HG03378 (cell line): ENCODE data around the gene BAX.

Experiments used
- ATAC-seq: cut with Tn5 transposase; IDR thresholded peaks from one replicate; pipeline ENCODE4 v1.9.1; 2021; ENCODE audit warnings: mild to moderate bottlenecking, moderate library complexity; ENCODE audit not compliant: unreplicated experiment

The BAX gene

GRCh38 chr19:48961673-48962028 lies 7.0 kb downstream of the BAX start:
- ATAC-seq = no peak

GRCh38 chr19:48962029-48962848 lies 7.6 kb downstream of the BAX start:
- no peak for ATAC-seq

DNA sequence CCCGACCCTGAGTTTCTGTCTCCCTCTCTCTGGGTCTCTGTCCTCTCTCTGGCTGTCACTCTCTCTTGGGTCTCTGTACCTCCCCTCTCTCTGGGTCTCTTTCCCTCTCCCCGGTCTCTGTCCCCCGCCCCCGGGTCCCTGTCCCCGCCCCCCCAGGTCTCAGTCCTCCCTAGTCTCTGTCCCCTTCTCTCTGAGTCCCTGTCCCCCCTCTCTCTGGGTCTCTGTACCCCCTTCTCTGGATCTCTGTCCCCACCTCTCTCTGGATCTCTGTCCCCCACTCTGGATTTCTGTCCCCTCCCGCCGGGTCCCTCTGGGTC lies 8.1 kb downstream of the BAX start:
- no peak for ATAC-seq

GRCh38 chr19:48963371-48964204 lies 8.9 kb downstream of the BAX start:
- no peak for ATAC-seq

DNA sequence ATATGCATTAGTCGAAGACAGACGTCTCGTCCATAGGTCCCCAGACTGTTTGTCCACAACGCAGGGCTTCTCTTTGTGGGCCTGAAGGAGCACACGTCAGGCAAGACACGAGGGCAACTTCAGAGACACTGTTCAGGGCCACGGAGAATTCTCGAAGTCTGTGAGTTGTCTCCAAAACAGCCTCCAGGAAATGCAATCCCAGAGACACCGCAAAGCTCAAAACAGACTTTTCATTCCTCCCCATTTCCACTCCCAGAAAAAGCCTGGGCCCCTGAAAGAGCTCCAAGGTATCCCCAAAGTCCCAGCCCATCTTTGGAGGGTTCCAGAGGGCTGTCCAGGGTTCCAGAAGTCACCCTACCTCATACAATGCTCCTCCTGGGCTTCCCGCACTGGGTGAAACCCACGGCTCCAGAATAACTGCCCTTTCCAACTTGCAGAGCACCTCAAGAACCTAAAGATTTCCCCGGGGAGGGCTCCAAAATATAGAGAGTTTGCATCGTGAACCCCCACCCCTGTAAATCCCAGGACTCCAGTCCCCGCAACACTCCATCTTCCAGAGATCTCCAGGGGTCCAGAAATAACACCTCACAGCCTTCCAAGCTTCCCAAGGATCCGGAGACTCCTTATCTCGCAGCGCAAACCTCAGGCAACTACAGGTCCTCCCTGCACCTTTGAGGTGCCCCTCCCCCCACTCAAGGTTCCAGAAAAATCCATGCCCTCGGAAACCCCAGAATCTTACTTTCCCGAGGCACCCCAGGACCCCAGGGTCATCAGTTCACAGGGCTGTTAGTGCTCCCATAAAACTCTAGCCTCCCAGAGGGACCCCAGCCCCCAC lies 9.7 kb downstream of the BAX start:
- ATAC-seq = no peak

GRCh38 chr19:48965040-48965805 lies 10.5 kb downstream of the BAX start, which contains the start of gene FTL:
FTL (plus strand) TSS chr19:48965309; CDS start chr19:48965508, 199 bp downstream.
- peak; percentile 43 for ATAC-seq

GRCh38 chr19:48965806-48966540 lies 11.3 kb downstream of the BAX start:
- ATAC-seq = peak; percentile 24

DNA sequence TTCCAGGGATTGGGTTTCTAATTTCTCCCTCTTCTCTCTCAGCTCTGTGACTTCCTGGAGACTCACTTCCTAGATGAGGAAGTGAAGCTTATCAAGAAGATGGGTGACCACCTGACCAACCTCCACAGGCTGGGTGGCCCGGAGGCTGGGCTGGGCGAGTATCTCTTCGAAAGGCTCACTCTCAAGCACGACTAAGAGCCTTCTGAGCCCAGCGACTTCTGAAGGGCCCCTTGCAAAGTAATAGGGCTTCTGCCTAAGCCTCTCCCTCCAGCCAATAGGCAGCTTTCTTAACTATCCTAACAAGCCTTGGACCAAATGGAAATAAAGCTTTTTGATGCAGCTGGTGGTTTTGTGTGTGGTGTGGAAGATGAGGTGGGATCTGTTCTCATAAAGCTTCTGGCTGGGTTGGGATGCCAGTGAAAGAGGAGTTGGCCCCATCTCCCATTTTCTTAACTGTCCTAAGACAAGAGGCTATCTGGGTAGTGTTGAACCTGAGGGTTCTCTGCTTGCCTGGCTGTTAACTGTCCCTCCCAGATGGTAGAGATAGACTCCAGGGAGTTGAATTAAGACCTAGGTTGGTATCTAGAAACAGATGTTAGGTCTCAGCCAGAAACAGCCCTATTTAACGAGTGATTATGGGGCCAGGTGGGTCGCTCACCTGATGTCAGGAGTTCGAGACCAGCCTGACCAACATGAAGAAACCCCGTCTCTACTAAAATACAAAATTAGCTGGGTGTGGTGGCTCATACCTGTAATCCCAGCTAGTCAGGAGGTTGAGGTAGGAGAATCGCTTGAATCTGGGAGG lies 12.1 kb downstream of the BAX start:
- no peak for ATAC-seq

DNA sequence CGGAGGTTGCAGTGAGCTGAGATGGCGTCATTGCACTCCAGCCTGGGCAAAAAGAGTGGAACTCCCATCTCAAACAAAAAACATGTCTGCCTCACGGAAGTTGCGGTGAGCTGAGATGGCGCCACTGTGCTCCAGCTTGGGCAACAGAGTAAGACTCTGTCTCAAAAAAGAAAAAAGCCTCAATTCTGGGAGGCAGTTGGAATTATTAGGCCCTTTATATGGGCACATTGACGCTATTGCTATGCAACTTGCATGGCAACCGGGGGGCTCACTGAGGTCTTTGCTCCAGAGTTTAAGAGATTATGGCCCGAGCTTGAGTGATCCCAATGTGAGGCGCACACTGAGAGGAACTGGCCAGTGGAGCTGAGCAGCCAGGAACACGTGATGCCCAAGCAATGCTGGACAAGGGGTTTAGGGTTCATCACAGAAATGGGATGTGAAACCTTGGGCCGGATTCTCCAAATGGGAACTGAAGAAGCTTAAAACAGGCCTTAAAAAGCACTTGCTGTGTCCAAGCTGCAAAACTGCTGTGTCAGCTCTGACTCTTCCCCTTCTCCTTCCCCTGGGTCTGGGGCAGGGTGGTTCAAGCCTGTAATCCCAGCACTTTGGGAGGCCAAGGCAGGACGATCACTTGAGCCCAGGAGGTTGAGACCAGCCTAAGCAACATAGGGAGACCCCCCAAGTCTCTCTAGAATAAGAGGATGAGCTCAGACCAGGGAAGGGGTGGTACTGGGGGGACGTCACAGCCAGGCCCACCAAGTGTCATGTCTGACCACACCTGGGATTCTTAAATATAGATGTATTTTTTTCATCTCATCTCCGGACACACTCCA lies 12.9 kb downstream of the BAX start:
- no peak for ATAC-seq

- no peak for ATAC-seq
Measured at GRCh38 chr19:48968179-48968661, 13.5 kb downstream of the BAX start.

DNA sequence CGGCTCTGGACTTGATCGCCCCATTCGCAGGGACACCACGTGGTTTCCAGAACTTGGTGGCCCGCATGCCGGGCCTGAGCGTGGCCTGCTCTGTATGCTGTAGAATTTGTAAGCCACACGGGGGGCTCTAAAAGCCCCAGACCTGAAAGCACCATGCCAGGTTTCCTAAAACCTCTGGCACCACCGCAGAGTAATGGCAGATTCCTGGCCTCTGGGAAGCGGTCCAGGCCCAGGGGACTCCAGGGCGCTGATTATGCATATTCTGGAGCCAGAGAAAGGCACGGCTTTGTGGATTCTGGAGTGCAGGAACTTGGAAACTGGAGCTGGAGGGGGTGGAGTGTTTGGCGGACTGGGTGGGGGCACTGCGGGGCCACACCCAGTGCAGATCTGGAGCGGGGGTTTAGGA lies 14.1 kb downstream of the BAX start:
- ATAC-seq = no peak

DNA sequence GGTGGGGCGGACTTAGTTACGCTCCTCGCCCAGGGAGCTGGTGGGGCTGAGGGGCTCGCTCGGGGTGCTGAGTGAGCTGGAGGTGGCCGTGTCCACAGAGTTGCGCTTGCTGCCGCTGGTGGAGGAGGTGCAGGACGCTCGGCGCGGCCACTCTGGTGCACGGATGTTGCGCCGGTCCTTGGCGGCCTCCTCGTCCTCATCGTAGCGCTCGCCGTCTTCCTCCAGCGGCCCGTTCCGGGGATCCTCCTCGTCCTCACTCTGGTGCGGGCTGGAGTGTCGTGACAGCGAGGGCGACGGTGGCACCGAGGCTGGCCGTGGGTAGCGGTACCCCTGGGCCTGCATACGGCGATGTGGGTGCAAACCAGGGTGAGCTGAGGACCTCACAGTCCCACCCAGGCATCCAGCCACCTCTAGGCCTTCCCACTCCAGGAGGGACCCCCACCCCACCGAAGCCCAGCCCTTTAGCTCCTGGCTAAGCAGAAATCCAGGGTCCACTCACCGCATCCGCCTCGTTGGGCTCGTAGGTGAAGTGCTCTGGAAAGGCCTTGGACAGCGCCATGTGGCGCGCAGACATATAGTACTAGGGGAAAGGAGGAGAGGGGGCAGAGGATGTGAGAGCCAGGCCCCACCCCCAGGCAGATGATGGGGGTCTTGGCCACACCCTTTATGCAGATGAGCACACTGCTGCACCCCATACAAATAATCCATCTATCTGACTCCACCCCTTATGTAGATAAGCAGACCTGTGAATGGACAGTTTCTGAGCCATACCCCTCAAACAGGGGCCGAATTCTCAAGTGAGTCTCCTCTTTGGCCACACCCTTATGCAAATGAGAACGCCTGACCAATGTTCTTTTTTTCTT lies 14.8 kb downstream of the BAX start:
- ATAC-seq = no peak

GRCh38 chr19:48970139-48970766 lies 15.6 kb downstream of the BAX start:
- no peak for ATAC-seq

- ATAC-seq = no peak
Measured at GRCh38 chr19:48970923-48971395, 16.3 kb downstream of the BAX start.

DNA sequence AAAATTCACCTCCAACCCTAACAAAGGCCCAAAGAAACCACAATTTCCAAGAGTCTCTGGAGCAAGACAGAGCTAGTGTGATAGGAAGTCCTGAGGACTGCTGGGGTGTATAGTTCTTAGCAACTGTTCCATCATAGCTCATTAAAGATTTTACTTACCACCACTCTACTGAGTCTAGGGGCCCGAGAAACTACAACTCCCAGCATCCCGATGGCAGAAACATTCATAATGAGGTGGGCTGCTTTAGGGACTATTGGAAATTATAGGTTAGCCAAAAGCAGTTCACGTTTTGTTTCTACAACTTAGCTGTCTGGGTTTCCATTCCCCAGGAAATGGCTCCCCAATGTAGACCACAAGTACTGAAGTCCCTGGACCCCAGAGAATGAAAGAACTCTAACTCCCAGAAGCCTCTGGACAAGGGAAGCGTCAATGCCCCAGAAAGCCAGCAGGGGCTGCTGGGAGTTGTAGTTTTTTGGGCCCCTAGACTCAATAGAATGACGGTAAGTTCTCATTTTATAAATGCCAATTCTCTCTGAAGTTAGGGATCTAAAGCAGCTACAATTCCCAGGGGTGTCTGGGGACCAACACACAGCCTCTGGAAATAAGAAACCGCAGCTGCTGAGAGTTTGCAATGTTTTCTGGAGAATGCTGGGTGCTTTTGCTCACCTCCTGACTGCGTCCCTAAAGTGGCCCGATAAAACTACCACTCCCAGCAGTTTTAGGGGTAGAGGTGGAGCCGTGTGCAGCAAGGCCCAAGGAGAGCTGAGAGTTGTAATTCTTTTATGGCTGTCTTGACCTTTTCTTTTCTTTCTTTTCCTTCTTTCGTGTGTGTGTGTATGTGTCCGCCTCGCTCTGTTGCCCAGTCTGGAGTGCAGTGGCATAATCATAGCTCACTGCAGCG lies 21.5 kb downstream of the BAX start:
- ATAC-seq = no peak

DNA sequence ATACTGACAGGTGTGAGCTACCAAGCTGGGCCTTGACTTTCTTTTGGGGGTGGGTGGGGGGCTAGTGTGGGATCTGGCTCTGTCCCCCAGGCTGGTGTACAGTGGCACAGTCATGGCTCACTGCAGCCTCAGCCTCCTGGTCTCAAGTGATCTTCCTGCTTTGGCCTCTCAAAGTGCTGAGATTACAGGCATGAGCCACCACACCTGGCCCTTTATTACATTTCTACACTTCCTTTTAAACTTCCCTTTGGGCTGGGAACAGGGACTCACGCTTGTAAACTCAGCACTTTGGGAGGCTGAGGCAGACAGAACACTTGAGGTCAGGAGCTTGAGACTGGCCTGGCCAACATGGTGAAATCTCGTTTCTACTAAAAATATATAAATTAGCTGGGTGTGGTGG lies 22.4 kb downstream of the BAX start:
- ATAC-seq = no peak
